ENCODE results near the gene SLC36A2.
"Not testable (repeated sequence)": the region's sequence is repeated elsewhere in the genome, so short reads cannot be mapped to it uniquely, and the experiment has no call there.

SLC36A2 gene

GRCh38 chr5:151347369-151347768 lies at the start of gene SLC36A2:
Gene SLC36A2 (minus strand): TSS chr5:151347559. CDS start chr5:151347460, 99 bp downstream.
- DNase-seq (ENCODE audit: low read depth in 4 of 4, low spot score in 1 of 4) = no peak

GRCh38 chr5:151388960-151389359 lies 41.6 kb upstream of the SLC36A2 start:
- DNase-seq (ENCODE audit: low read depth in 4 of 4, low spot score in 1 of 4) = no peak

- no peak for DNase-seq (ENCODE audit: low read depth in 4 of 4, low spot score in 1 of 4)
Measured at GRCh38 chr5:151384106-151384505, 36.7 kb upstream of the SLC36A2 start.

- DNase-seq (ENCODE audit: low read depth in 4 of 4, low spot score in 1 of 4) = no peak
Measured at GRCh38 chr5:151383011-151383410, 35.7 kb upstream of the SLC36A2 start.

- no peak for DNase-seq (ENCODE audit: low read depth in 4 of 4, low spot score in 1 of 4)
Measured at GRCh38 chr5:151382576-151382975, 35.2 kb upstream of the SLC36A2 start.

- no peak for DNase-seq (ENCODE audit: low read depth in 4 of 4, low spot score in 1 of 4)
Measured at GRCh38 chr5:151381899-151382298, 34.5 kb upstream of the SLC36A2 start.

GRCh38 chr5:151378616-151379015 lies 31.3 kb upstream of the SLC36A2 start:
- DNase-seq (ENCODE audit: low read depth in 4 of 4, low spot score in 1 of 4) = no peak

GRCh38 chr5:151374539-151374938 lies 27.2 kb upstream of the SLC36A2 start:
- DNase-seq (ENCODE audit: low read depth in 4 of 4, low spot score in 1 of 4) = no peak

GRCh38 chr5:151367038-151367437 lies 19.7 kb upstream of the SLC36A2 start:
- not testable (repeated sequence) for DNase-seq (ENCODE audit: low read depth in 4 of 4, low spot score in 1 of 4)

- DNase-seq (ENCODE audit: low read depth in 4 of 4, low spot score in 1 of 4) = no peak
Measured at GRCh38 chr5:151363673-151364072, 16.3 kb upstream of the SLC36A2 start.

- no peak for DNase-seq (ENCODE audit: low read depth in 4 of 4, low spot score in 1 of 4)
Measured at GRCh38 chr5:151362970-151363369, 15.6 kb upstream of the SLC36A2 start.

GRCh38 chr5:151359391-151359790 lies 12.0 kb upstream of the SLC36A2 start:
- DNase-seq (ENCODE audit: low read depth in 4 of 4, low spot score in 1 of 4) = no peak

- DNase-seq (ENCODE audit: low read depth in 4 of 4, low spot score in 1 of 4) = no peak
Measured at GRCh38 chr5:151357792-151358191, 10.4 kb upstream of the SLC36A2 start.

GRCh38 chr5:151357097-151357496 lies 9.7 kb upstream of the SLC36A2 start:
- DNase-seq (ENCODE audit: low read depth in 4 of 4, low spot score in 1 of 4) = no peak

- no peak for DNase-seq (ENCODE audit: low read depth in 4 of 4, low spot score in 1 of 4)
Measured at GRCh38 chr5:151351671-151352070, 4.3 kb upstream of the SLC36A2 start.

- DNase-seq (ENCODE audit: low read depth in 4 of 4, low spot score in 1 of 4) = no peak
Measured at GRCh38 chr5:151348789-151349188, 1.4 kb upstream of the SLC36A2 start.

- DNase-seq (ENCODE audit: low read depth in 4 of 4, low spot score in 1 of 4) = no peak
Measured at GRCh38 chr5:151345808-151346478, 1.4 kb downstream of the SLC36A2 start.

GRCh38 chr5:151345187-151345807 lies 2.1 kb downstream of the SLC36A2 start:
- DNase-seq (ENCODE audit: low read depth in 4 of 4, low spot score in 1 of 4) = no peak

GRCh38 chr5:151344088-151344487 lies 3.3 kb downstream of the SLC36A2 start:
- DNase-seq (ENCODE audit: low read depth in 4 of 4, low spot score in 1 of 4) = no peak

- no peak for DNase-seq (ENCODE audit: low read depth in 4 of 4, low spot score in 1 of 4)
Measured at GRCh38 chr5:151340004-151340403, 7.4 kb downstream of the SLC36A2 start.

- DNase-seq (ENCODE audit: low read depth in 4 of 4, low spot score in 1 of 4) = no peak
Measured at GRCh38 chr5:151338734-151339133, 8.6 kb downstream of the SLC36A2 start.

- DNase-seq (ENCODE audit: low read depth in 4 of 4, low spot score in 1 of 4) = no peak
Measured at GRCh38 chr5:151332857-151333256, 14.5 kb downstream of the SLC36A2 start.

- no peak for DNase-seq (ENCODE audit: low read depth in 4 of 4, low spot score in 1 of 4)
Measured at GRCh38 chr5:151328734-151329133, 18.6 kb downstream of the SLC36A2 start.
